22Rv1 (cell line): ENCODE measurements around the gene ZNF469.

ENCODE experiments used
- H3K27ac ChIP-seq: fragments of 450-650 bp; 2 replicates; pipeline ENCODE4 v1.5.1; 2017
- CTCF ChIP-seq: fragments of 450-650 bp; IDR thresholded peaks from 2 replicates; pipeline ENCODE4 v1.5.1; 2017; ENCODE audit warnings: mild to moderate bottlenecking
- ZFX ChIP-seq: fragments of 450-650 bp; IDR thresholded peaks from 2 replicates; pipeline ENCODE4 v1.6.1; 2017; ENCODE audit warnings: antibody characterized with exemption, borderline replicate concordance

ZNF469 gene

GRCh38 chr16:88338896-88339295, 43.9 kb upstream of the ZNF469 start:
- H3K27ac ChIP-seq = no peak overlapping the region
- TF ChIP-seq CTCF = no peak
- TF ChIP-seq ZFX = no peak

GRCh38 chr16:88339930-88340754, 42.6 kb upstream of the ZNF469 start:
- no peak for TF ChIP-seq ZFX
- no peak for TF ChIP-seq CTCF
- H3K27ac ChIP-seq = no peak overlapping the region

- TF ChIP-seq ZFX (no peak), CTCF (no peak)
- no peak overlapping the region for H3K27ac ChIP-seq
These were observed 42.0 kb upstream of the ZNF469 start for GRCh38 chr16:88340755-88341150.

GRCh38 chr16:88341551-88342290, 41.0 kb upstream of the ZNF469 start:
- no peak for TF ChIP-seq CTCF
- no peak for TF ChIP-seq ZFX
- H3K27ac ChIP-seq = no peak overlapping the region

- no peak overlapping the region for H3K27ac ChIP-seq
- TF ChIP-seq ZFX (no peak), CTCF (no peak)
These were observed 40.3 kb upstream of the ZNF469 start for GRCh38 chr16:88342491-88342890.

- TF ChIP-seq CTCF = no peak
- no peak for TF ChIP-seq ZFX
- no peak overlapping the region for H3K27ac ChIP-seq
These were observed 39.4 kb upstream of the ZNF469 start for GRCh38 chr16:88343271-88343791.
